AG20443 (cell line): ENCODE measurements around the gene OTUD7B.
"Not testable (repeated sequence)": the region's sequence is repeated elsewhere in the genome, so short reads cannot be mapped to it uniquely, and the experiment has no call there.

Experiments used
- DNase-seq: peaks from one replicate; pipeline ENCODE4 v3.0.0; 2012; ENCODE audit warnings: low spot score, mixed read lengths

OTUD7B gene

GRCh38 chr1:149949911-149950310 is 60.6 kb downstream of the OTUD7B start:
- DNase-seq, result no peak

- no peak for DNase-seq
Measured at GRCh38 chr1:149945206-149945605, 65.3 kb downstream of the OTUD7B start.

- DNase-seq, result no peak
Measured at GRCh38 chr1:149942885-149943284, 67.6 kb downstream of the OTUD7B start.

GRCh38 chr1:149942207-149942606 is 68.3 kb downstream of the OTUD7B start:
- peak; percentile 25 for DNase-seq

GRCh38 chr1:149940427-149940826 is 70.1 kb downstream of the OTUD7B start:
- no peak for DNase-seq

- not testable (repeated sequence) for DNase-seq
Measured at GRCh38 chr1:149938668-149939003, 71.9 kb downstream of the OTUD7B start.

- DNase-seq, result no peak
Measured at GRCh38 chr1:149937759-149938158, 72.8 kb downstream of the OTUD7B start.

GRCh38 chr1:149936992-149937705 is 73.4 kb downstream of the OTUD7B start:
- peak; percentile 33 for DNase-seq

GRCh38 chr1:149936170-149936991 is 74.1 kb downstream of the OTUD7B start, which contains the start of gene MTMR11:
Gene MTMR11, minus strand, starts transcription at chr1:149936879. Its CDS starts 232 bp downstream, at chr1:149936647.
- peak; percentile 64 for DNase-seq

GRCh38 chr1:149934356-149934755 is 76.2 kb downstream of the OTUD7B start:
- no peak for DNase-seq

GRCh38 chr1:149933208-149933607 is 77.3 kb downstream of the OTUD7B start:
- DNase-seq, result no peak

- DNase-seq, result no peak
Measured at GRCh38 chr1:149932474-149932873, 78.1 kb downstream of the OTUD7B start.

- no peak for DNase-seq
Measured at GRCh38 chr1:149931212-149931790, 79.2 kb downstream of the OTUD7B start.

GRCh38 chr1:149929856-149930255 is 80.7 kb downstream of the OTUD7B start:
- no peak for DNase-seq

- DNase-seq, result no peak
Measured at GRCh38 chr1:149928401-149928724, 82.2 kb downstream of the OTUD7B start.

GRCh38 chr1:149927563-149928400 is 82.7 kb downstream of the OTUD7B start, which contains the start of gene SF3B4:
Gene SF3B4, minus strand, starts transcription at chr1:149927803. Its CDS starts 44 bp downstream, at chr1:149927759.
- DNase-seq, result peak; percentile 96

GRCh38 chr1:149927056-149927562 is 83.4 kb downstream of the OTUD7B start:
- DNase-seq, result no peak

- no peak for DNase-seq
Measured at GRCh38 chr1:149926296-149926695, 84.2 kb downstream of the OTUD7B start.

GRCh38 chr1:149925751-149926150 is 84.8 kb downstream of the OTUD7B start:
- no peak for DNase-seq

- DNase-seq, result no peak
Measured at GRCh38 chr1:149925345-149925744, 85.2 kb downstream of the OTUD7B start.

GRCh38 chr1:149923626-149924025 is 86.9 kb downstream of the OTUD7B start:
- DNase-seq, result no peak
